Activated CD4-positive, alpha-beta T cell treated with anti-CD3 and anti-CD28 coated beads, Interleukin-2, amount 10 ng/mL, durations not matched to agents 24 days and 14 days (primary cell): ENCODE measurements around the gene CTNND2. TPM values are rescaled to one million over a fixed set of nuclear protein-coding genes. Genes with fewer than 3 reads are reported as not detected.

Experiments used
- DNase-seq: peaks from one replicate; pipeline ENCODE4 v3.0.0; 2022
- H3K27ac Mint-ChIP-seq: one replicate; pipeline ENCODE4 v1.8.0; 2022; ENCODE audit warnings: mild to moderate bottlenecking, mixed read lengths
- H3K27me3 Mint-ChIP-seq: one replicate; pipeline ENCODE4 v1.8.0; 2022; ENCODE audit warnings: mixed read lengths
- H3K36me3 Mint-ChIP-seq: one replicate; pipeline ENCODE4 v1.8.0; 2022; ENCODE audit warnings: low read depth, mild to moderate bottlenecking, mixed read lengths
- H3K4me1 Mint-ChIP-seq: one replicate; pipeline ENCODE4 v1.8.0; 2021; ENCODE audit warnings: mixed read lengths
- H3K4me3 Mint-ChIP-seq: one replicate; pipeline ENCODE4 v1.8.0; 2022; ENCODE audit warnings: mild to moderate bottlenecking, moderate library complexity, mixed read lengths
- H3K9me3 Mint-ChIP-seq: one replicate; pipeline ENCODE4 v1.8.0; 2021; ENCODE audit warnings: mixed read lengths
- intact Hi-C: fragments of 100-400 bp; cut with micrococcal nuclease; formaldehyde crosslinking; loops from one replicate; pipeline ENCODE4 v1.15.1; 2023
- total RNA-seq: library from RNA; stranded (reverse); gene quantifications from 2 replicates; pipeline ENCODE4 v1.2.3, GENCODE V29; 2022

CTNND2 gene
- total RNA-seq, 1 donor from 2014 or later = not detected

DNA sequence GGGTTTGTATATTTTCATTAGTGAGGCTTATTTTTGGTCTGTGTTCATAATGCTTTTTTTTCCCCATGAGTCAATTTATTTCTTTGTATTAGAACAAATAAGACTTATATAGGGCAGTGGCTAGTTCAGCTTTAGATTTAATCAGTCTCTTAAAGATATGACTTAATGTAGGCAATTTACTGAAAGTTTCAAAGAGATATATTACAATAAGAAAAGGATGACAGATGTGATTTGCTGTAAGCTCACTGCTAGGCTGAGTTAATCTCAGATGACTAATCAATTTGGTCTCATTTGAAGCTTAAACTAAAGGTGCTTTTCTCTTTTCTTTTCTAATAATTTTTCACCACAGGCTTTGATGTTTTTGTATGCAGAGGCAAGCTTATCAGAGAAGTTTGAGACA is 851.4 kb downstream of the CTNND2 start:
- Mint-ChIP-seq H3K9me3 (no peaks in the 10 kb centered on the region), H3K27me3 (no peaks in the 10 kb centered on the region), H3K36me3 (no peaks in the 10 kb centered on the region), H3K27ac (no peak overlapping the region), H3K4me1 (no peaks in the 10 kb centered on the region), H3K4me3 (no peak overlapping the region)
- intact Hi-C loops = no loop called here
- DNase-seq = no peak

DNA sequence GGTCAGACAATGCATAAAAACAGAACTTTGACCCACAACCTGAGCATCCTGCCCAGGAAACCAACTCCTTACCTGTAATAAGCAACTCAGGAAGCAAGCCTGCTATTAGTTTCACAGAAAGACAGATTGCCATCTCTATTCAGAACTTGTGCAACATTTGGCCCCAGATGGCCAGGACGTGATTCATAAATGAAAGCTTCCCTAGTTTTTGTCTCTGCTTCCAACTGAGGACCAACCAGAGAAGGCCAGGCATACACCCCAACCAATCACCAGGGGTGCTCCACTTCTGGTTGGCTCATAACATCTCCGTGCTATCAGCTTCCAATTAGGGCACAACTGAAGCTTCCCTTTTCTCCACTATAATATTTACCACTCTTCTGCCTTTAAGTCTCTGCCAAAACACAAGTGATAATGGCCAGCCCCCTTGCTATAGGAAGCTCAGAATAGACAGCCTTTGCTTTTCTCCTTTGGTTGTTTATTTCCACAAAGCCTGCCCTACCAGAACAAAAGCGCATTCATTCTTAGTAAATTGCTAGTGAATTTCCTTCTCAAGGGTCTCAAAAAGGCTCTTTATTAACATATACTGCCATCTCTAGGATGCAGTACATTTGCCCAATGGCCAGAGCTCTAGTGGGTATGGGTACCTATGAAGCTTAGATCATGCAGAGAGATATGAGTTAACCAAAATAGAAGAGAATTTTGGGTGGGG is 853.5 kb downstream of the CTNND2 start:
- no peaks in the 10 kb centered on the region for H3K4me1 Mint-ChIP-seq
- no peaks in the 10 kb centered on the region for H3K9me3 Mint-ChIP-seq
- intact Hi-C loops = no loop called here
- H3K4me3 Mint-ChIP-seq = no peak overlapping the region
- H3K27ac Mint-ChIP-seq = no peak overlapping the region
- no peaks in the 10 kb centered on the region for H3K27me3 Mint-ChIP-seq
- H3K36me3 Mint-ChIP-seq = no peaks in the 10 kb centered on the region
- no peak for DNase-seq

DNA sequence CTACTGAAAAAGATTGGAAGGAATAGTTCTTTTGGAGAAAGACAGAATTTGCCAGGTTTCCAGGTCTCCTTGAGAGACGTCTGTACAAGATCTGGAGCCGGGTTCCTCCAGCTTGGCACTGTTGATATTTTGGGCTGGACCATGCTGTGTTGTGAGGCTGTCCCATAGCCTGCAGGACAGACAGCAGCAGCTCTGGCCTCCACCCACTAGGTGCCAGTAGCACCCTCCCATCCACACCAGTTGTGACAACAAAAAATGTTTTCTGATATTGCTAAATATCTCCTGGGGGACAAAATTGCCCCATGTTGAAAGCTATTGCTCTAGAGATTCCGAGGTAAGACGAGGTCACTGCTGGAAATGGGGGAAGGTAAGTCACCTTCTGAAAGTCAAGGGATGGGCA is 855.5 kb downstream of the CTNND2 start:
- no peaks in the 10 kb centered on the region for H3K36me3 Mint-ChIP-seq
- H3K27ac Mint-ChIP-seq = no peak overlapping the region
- DNase-seq = peak; percentile 48
- H3K4me3 Mint-ChIP-seq = no peak overlapping the region
- intact Hi-C loops = no loop called here
- H3K4me1 Mint-ChIP-seq = no peaks in the 10 kb centered on the region
- H3K27me3 Mint-ChIP-seq = no peaks in the 10 kb centered on the region
- no peaks in the 10 kb centered on the region for H3K9me3 Mint-ChIP-seq

DNA sequence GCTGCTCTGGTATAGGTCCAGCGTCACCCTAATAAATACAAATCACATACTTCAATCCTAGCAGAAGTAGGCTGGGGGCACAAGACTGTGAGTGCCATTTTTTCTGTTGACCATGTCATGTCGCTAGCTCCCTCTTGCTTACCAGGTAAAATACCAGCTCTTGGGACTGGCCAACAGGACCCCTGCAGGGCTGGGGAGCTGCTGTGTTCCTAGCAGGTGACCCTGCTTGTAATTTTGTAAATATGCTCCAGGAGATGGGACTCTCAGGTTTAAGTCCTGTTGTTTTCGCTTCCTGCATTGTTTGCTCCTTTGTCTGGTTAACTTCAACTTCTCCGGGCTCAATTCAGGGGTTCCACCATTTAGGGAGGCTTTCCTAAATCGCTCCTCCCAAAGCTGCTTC is 856.6 kb downstream of the CTNND2 start:
- Mint-ChIP-seq H3K4me3 (no peak overlapping the region), H3K9me3 (no peaks in the 10 kb centered on the region), H3K4me1 (no peaks in the 10 kb centered on the region), H3K27ac (no peak overlapping the region), H3K27me3 (no peaks in the 10 kb centered on the region), H3K36me3 (no peaks in the 10 kb centered on the region)
- peak; percentile 29 for DNase-seq
- intact Hi-C loops = no loop called here

DNA sequence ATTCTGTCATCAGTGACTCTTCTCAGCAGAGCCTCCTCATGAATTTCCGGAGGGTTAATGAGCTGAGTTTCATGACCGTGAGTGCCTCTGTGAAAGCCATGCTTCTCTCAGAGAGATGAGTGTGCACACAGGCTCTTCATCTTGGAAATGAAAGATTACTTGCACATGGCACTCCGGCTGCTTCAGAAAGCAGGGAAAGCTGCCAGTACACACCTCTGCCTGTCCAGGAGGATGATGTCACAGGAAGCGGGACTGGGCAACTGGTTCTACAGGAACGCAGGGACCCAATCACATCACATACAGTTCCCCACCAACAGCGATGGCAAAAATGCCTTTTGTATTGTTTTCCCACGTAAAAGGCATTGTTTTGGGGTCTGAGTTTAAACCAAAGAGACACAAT is 857.2 kb downstream of the CTNND2 start:
- intact Hi-C loops = no loop called here
- Mint-ChIP-seq H3K27ac (no peak overlapping the region), H3K4me3 (no peak overlapping the region), H3K36me3 (no peaks in the 10 kb centered on the region), H3K27me3 (no peaks in the 10 kb centered on the region), H3K9me3 (no peaks in the 10 kb centered on the region), H3K4me1 (no peaks in the 10 kb centered on the region)
- peak; percentile 29 for DNase-seq

DNA sequence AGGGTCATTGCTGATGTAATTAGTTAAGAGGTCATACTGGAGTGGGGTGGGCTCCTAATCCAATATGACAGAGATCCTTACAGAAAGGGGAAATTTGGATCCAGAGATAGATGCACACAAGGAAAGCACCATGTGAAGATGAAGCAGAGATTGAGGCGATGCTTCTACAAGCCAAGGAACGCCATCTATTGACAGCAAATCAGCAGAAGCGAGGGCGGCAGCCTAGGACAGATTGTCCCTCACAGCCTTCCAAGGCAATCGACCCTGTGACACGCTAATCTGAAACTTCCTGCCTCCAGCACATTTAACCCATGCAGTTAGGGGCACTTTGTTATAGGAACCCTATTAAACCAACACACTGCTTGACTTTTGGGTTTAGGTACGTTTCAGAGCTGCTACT is 858.1 kb downstream of the CTNND2 start:
- intact Hi-C loops = no loop called here

DNA sequence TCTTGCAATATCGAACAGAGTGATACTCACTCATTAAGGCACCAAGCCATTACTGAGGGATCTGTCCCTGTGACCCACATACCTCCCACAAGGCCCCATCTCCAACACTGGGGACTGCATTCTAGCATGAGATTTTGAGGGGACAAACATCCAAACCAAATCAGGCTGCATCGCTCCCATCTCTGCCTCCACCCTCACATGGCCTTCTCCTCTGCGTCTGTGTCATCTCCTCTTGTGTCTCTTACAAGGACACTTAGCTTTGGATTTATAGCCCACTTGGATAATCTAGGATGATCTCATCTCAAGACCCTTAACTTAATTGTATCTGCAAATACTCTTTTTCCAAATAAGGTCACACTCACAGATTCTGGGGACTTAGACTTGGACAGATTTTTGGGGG is 858.8 kb downstream of the CTNND2 start:
- H3K27me3 Mint-ChIP-seq = no peaks in the 10 kb centered on the region
- no peaks in the 10 kb centered on the region for H3K36me3 Mint-ChIP-seq
- no peaks in the 10 kb centered on the region for H3K9me3 Mint-ChIP-seq
- H3K4me1 Mint-ChIP-seq = no peaks in the 10 kb centered on the region
- H3K4me3 Mint-ChIP-seq = no peak overlapping the region
- intact Hi-C loops = no loop called here
- no peak overlapping the region for H3K27ac Mint-ChIP-seq
- DNase-seq = no peak

More for the DNA sequence above, 858.1 kb downstream of the CTNND2 start:
- H3K27me3 Mint-ChIP-seq = no peaks in the 10 kb centered on the region
- DNase-seq = no peak
- H3K36me3 Mint-ChIP-seq = no peaks in the 10 kb centered on the region
- H3K4me3 Mint-ChIP-seq = no peak overlapping the region
- H3K9me3 Mint-ChIP-seq = no peaks in the 10 kb centered on the region
- H3K27ac Mint-ChIP-seq = no peak overlapping the region
- no peaks in the 10 kb centered on the region for H3K4me1 Mint-ChIP-seq

DNA sequence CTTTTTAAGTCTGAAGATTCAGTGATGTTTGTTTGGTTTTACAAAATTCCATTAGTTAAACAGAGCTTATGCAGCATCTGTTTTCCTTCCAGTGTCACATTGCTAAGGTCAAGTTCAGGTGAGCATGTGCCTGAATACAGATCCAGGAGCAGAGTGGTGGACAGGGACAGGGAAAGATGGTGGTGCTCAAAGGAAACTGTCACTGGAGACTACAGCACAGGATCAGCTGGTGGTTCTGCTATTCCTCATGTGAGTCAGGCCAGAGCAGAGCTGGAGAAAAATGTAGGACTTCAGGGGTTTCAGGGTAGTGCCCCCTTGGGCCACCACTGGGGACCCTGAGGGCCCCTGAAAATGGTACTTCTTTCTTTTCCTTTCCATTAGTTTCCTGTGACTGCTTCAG is 859.7 kb downstream of the CTNND2 start:
- no peaks in the 10 kb centered on the region for H3K9me3 Mint-ChIP-seq
- H3K27ac Mint-ChIP-seq = no peak overlapping the region
- H3K4me3 Mint-ChIP-seq = no peak overlapping the region
- DNase-seq = no peak
- intact Hi-C loops = no loop called here
- no peaks in the 10 kb centered on the region for H3K27me3 Mint-ChIP-seq
- H3K36me3 Mint-ChIP-seq = no peaks in the 10 kb centered on the region
- H3K4me1 Mint-ChIP-seq = no peaks in the 10 kb centered on the region

DNA sequence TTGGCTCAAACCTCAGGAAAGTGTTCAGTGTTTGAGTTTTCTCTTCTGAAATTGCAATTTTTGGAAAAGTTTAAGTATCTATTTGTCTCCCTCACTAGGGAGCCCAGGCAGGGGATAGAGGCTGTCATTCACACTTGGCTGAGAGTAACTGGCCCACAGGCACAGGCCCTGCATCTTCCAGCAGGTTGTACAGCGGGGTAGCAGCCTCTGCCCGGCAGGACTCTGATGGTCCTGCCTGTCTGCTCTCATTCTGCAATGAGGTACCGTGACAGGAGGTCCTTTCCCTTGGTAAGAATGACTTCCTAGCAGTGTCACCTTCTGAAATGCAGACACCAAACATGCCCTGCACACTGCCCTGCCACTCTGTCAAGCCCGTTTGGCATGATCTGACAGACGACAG is 860.4 kb downstream of the CTNND2 start:
- Mint-ChIP-seq H3K27ac (no peak overlapping the region), H3K36me3 (no peaks in the 10 kb centered on the region), H3K9me3 (no peaks in the 10 kb centered on the region), H3K4me3 (no peak overlapping the region), H3K27me3 (no peaks in the 10 kb centered on the region), H3K4me1 (no peaks in the 10 kb centered on the region)
- DNase-seq = no peak
- intact Hi-C loops = no loop called here

DNA sequence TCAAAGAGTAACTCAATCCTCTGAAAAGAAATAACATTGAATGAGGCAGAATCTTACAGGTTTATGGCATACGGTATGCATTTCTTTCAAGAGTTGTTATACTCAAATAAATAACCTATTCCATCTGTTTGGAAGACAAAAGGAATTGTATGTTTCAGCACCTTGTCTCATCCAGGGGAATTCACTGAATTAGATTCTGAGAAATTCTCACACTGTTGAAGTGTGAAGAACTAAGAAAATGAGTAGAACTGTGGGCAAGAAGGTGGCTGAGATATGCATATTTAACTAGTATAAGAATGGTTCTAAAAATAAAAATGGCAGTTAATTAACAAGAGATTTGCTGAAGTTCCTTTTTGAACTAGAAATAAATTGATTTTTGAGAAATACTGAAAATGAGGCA is 863.9 kb downstream of the CTNND2 start:
- Mint-ChIP-seq H3K4me1 (no peaks in the 10 kb centered on the region), H3K27me3 (no peaks in the 10 kb centered on the region), H3K4me3 (no peak overlapping the region), H3K9me3 (no peaks in the 10 kb centered on the region), H3K27ac (no peak overlapping the region), H3K36me3 (no peaks in the 10 kb centered on the region)
- DNase-seq = no peak
- intact Hi-C loops = no loop called here

DNA sequence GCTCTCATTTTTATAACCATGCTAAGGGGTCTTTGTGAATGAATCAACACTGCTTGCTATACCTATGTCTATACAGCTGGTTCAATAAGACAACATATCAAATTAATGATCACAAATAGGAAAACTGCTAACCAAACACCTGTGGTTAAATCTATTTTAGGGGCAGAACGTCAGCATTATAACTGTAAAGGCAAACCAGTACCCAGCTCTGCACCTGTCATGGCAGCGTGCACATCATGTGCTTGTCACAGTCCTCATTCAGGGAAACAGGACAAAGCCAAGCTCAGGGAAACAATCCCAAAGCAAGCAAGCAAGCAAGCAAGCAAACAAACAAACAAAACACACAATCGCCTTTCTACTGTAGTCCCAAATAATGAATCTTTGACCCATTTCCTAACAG is 865.5 kb downstream of the CTNND2 start:
- intact Hi-C loops = no loop called here

DNA sequence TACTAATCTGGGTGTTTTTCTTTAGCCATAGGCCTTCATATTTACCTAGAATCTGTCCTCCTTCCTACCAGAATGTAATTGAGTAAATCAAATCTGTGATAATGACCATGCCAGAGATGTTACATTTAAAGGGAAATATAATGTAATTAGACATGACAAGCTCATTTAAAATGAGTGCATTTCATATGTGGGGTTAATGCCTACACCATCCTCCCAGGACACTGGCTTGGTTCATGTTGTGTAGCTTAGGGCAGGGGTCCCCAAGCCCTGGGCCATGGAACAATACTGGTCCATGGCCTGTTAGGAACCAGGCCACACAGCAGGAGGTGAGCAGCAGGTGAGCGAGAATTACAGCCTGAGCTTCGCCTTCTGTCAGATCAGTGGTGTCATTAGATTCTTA is 866.3 kb downstream of the CTNND2 start:
- Mint-ChIP-seq H3K9me3 (no peaks in the 10 kb centered on the region), H3K36me3 (no peaks in the 10 kb centered on the region), H3K4me3 (no peak overlapping the region), H3K27me3 (no peaks in the 10 kb centered on the region), H3K4me1 (no peaks in the 10 kb centered on the region), H3K27ac (no peak overlapping the region)
- no peak for DNase-seq
- intact Hi-C loops = no loop called here

More for the DNA sequence above, 865.5 kb downstream of the CTNND2 start:
- Mint-ChIP-seq H3K4me1 (no peaks in the 10 kb centered on the region), H3K4me3 (no peak overlapping the region), H3K36me3 (no peaks in the 10 kb centered on the region), H3K9me3 (no peaks in the 10 kb centered on the region), H3K27ac (no peak overlapping the region), H3K27me3 (no peaks in the 10 kb centered on the region)
- peak; percentile 10 for DNase-seq

DNA sequence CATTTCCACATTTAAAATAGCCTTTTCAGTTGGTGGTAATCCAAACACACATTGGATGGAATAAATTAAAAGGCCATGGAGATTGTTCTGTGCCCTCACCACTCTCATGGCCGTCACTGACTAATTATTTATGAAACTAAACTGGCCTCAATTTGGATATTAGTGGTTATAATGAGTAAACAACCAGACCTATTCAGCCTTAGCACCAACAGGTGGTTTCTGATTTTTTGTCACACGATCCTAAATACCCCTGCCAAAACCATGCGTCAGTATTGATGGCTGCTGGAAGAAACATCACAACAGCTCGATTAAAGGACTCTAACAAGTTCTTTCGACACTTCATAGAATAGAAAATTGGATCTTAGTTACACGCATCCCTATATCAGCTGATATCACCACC is 867.2 kb downstream of the CTNND2 start:
- Mint-ChIP-seq H3K4me3 (no peak overlapping the region), H3K9me3 (no peaks in the 10 kb centered on the region), H3K4me1 (no peaks in the 10 kb centered on the region), H3K27ac (no peak overlapping the region), H3K36me3 (no peaks in the 10 kb centered on the region), H3K27me3 (no peaks in the 10 kb centered on the region)
- intact Hi-C loops = no loop called here
- DNase-seq = no peak

DNA sequence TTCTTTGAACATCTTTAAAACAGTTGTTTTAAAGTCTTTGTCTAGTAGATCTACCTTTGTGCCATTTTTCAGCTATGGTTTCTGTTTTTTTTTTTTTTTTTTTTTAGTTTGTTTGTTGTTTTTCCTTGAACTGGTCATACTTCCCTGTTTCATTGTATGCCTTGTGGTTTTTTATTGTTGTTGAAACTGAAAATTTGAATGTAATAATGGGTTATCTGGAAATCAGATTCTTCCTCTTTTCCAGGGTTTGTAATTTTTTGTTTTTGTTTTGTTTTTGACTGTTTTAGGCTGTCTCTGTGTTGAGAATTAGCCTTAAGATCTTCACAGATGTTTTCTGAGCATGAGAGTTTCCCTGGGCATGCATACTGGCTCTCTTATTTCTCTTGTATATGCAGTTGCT is 873.6 kb downstream of the CTNND2 start:
- Mint-ChIP-seq H3K9me3 (no peaks in the 10 kb centered on the region), H3K4me1 (no peaks in the 10 kb centered on the region), H3K27ac (no peak overlapping the region), H3K27me3 (no peaks in the 10 kb centered on the region), H3K4me3 (no peak overlapping the region), H3K36me3 (no peaks in the 10 kb centered on the region)
- DNase-seq = no peak
- intact Hi-C loops = no loop called here

DNA sequence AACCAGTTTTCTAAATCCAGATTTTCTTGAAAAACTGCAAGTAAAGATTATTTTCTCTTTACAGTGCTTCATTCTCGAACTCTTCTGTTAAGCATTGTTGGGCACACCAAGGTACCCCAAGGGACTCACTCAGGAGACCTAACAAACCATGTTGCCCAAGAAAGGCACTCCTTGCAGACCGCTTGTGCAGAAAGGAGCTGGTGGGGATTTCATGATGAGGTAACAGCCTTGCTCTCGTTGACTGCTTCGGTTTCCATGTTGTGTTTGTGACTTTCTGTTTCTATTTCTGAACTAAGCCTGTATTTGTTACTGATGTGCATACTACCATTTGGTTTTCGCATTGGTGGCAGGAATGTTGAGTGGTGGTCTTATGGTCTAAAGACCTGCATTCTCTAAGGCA is 876.6 kb downstream of the CTNND2 start:
- H3K4me1 Mint-ChIP-seq = no peaks in the 10 kb centered on the region
- no peaks in the 10 kb centered on the region for H3K36me3 Mint-ChIP-seq

More for the DNA sequence above, 876.6 kb downstream of the CTNND2 start:
- H3K9me3 Mint-ChIP-seq = no peaks in the 10 kb centered on the region
- H3K4me3 Mint-ChIP-seq = no peak overlapping the region
- no peaks in the 10 kb centered on the region for H3K27me3 Mint-ChIP-seq
- intact Hi-C loops = no loop called here
- no peak for DNase-seq
- H3K27ac Mint-ChIP-seq = no peak overlapping the region
